Measurements from ENCODE around the gene FAM89A.

DNA sequence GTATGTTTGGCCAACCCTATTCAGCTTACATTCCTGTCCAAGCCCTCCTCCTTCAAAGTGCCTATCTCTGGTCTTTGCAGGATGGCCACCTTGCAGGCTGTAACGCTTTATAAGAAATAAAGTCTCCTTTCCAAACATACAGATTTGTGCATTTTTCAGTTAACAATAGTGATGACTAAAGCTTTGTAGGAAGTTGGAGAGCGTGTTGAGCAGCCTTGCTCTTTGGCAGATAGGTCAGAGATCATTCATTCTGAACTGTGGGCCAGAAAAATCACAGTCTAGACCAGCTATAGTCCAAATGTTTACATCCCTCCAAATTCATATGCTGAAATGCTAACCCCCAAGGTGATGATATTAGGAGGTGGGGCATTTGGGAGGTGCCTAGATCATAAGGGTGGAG is 34.0 kb upstream of the FAM89A start:
- TF ChIP-seq POLR2A (IDR thresholded peaks at IDR 0.05; ENCODE audit: low read length) (no peak), GATA1 (IDR thresholded peaks at IDR 0.05; ENCODE audit: low read depth, low read length) (no peak)
